ENCODE measurements around the gene GJA8.
"Not testable (repeated sequence)": the region's sequence is repeated elsewhere in the genome, so short reads cannot be mapped to it uniquely, and the experiment has no call there.

- TF ChIP-seq CTCF (conservative IDR thresholded peaks at IDR 0.05; ENCODE audit: low read length); EZH2phosphoT487 (IDR thresholded peaks at IDR 0.05; ENCODE audit: borderline replicate concordance, low read depth, low read length): not testable (repeated sequence)
Observed at GRCh38 chr1:147927689-147928088, 25.1 kb downstream of the GJA8 start.
